GM12878 (cell line): ENCODE results near the gene PRCP. TPM values are rescaled to one million over a fixed set of nuclear protein-coding genes. Genes with fewer than 3 reads are reported as not detected.

ENCODE experiments used
- ATAC-seq: fragments of 200-7000 bp; cut with Tn5 transposase; 3 replicates; pipeline ENCODE4 v1.9.1; 2020; ENCODE audit warnings: mild to moderate bottlenecking, moderate library complexity
- BruUV-seq: library from RNA; stranded (reverse); fragments of 400-500 nt; replicated peaks from 2 replicates; lab custom pipeline; 2021; lab: Mats Ljungman, UMichigan
- CTCF ChIA-PET: fragments of 300-600 bp; sonication (Branson Sonifier 250); formaldehyde crosslinking; extraction: SDS; loops from one replicate; lab custom pipeline; 2021; ENCODE audit warnings: inconsistent platforms; lab: Yijun Ruan, JAX
- POLR2A ChIA-PET: fragments of 350-600 bp; formaldehyde crosslinking; extraction: SDS; loops from one replicate; lab custom pipeline; 2021; ENCODE audit warnings: inconsistent platforms; lab: Charles Lee
- RAD21 ChIA-PET: fragments of 300-600 bp; sonication (Branson Sonifier 250); formaldehyde crosslinking; loops from one replicate; lab custom pipeline; 2023; ENCODE audit warnings: antibody characterized with exemption; ENCODE audit not compliant: unreplicated experiment; lab: Charles Lee
- SMC1A ChIA-PET: fragments of 300-600 bp; sonication (Branson Sonifier 250); formaldehyde crosslinking; loops from one replicate; lab custom pipeline; 2023; ENCODE audit not compliant: unreplicated experiment, uncharacterized antibody; lab: Charles Lee
- DNase-seq: peaks from one replicate; pipeline ENCODE4 v3.0.0-alpha.2; 2011; ENCODE audit warnings: low read depth, low spot score
- FAIRE-seq: peaks from 3 replicates; lab custom pipeline; 2011; peaks lifted over from hg19 to GRCh38; lab: Jason Lieb, UNC
- H2AFZ ChIP-seq: 2 replicates; pipeline ENCODE4 v1.6.0; 2011; ENCODE audit warnings: low read depth, low read length, control low read depth; ENCODE audit not compliant: control insufficient read depth
- H3K27ac ChIP-seq: 2 replicates; pipeline ENCODE4 v1.5.1; 2011; ENCODE audit warnings: control low read depth; ENCODE audit not compliant: control insufficient read depth, insufficient read depth
- H3K27me3 ChIP-seq, 2 experiments: replicated peaks in 1 of 2; 2 replicates each; pipeline versions ENCODE4 v1.6.0 to v1.6.1; 2011; ENCODE audit warnings: low read length in 1 of 2; ENCODE audit not compliant: control insufficient read depth in 2 of 2, insufficient read depth in 2 of 2
- H3K36me3 ChIP-seq, 2 experiments: 2 replicates each; pipeline ENCODE4 v1.5.1; 2011; ENCODE audit warnings: low read length in 1 of 2; ENCODE audit not compliant: control insufficient read depth in 2 of 2, insufficient read depth in 2 of 2
- H3K4me1 ChIP-seq: 2 replicates; pipeline ENCODE4 v1.6.1; 2011; ENCODE audit warnings: mild to moderate bottlenecking, low read length, moderate library complexity, mixed read lengths; ENCODE audit not compliant: control insufficient read depth, insufficient read depth
- H3K4me2 ChIP-seq: 2 replicates; pipeline ENCODE4 v1.6.0; 2011; ENCODE audit warnings: control low read depth; ENCODE audit not compliant: control insufficient read depth, insufficient read depth
- H3K4me3 ChIP-seq: fragments of 200-600 bp; sonication (generic); 2 replicates; pipeline ENCODE4 v1.5.1; 2016
- H3K79me2 ChIP-seq: 2 replicates; pipeline ENCODE4 v1.6.0; 2011; ENCODE audit warnings: low read length; ENCODE audit not compliant: control insufficient read depth, insufficient read depth
- H3K9ac ChIP-seq: 2 replicates; pipeline ENCODE4 v1.8.0; 2011; ENCODE audit warnings: low read length, control low read depth, mixed read lengths; ENCODE audit not compliant: control insufficient read depth, insufficient read depth
- H3K9me3 ChIP-seq: replicated peaks from 3 replicates; pipeline ENCODE4 v1.5.1; 2011; ENCODE audit warnings: mild to moderate bottlenecking, low read length; ENCODE audit not compliant: control insufficient read depth, insufficient read depth
- H4K20me1 ChIP-seq: 2 replicates; pipeline ENCODE4 v1.6.0; 2011; ENCODE audit not compliant: control insufficient read depth, insufficient read depth
- MYB ChIP-seq: fragments of 150-350 bp; IDR thresholded peaks from 2 replicates; pipeline ENCODE4 v1.6.1; 2014; ENCODE audit warnings: mild to moderate bottlenecking, low read depth, low read length, borderline replicate concordance
- NBN ChIP-seq: fragments of 450-650 bp; IDR thresholded peaks from 2 replicates; pipeline ENCODE4 v1.6.1; 2016
- NRF1 ChIP-seq: conservative IDR thresholded peaks from 2 replicates; pipeline ENCODE4 v1.6.1; 2011; ENCODE audit warnings: mild to moderate bottlenecking, low read depth, low read length, improper control_type of control experiment
- SIX5 ChIP-seq: IDR thresholded peaks from 2 replicates; pipeline ENCODE4 v1.6.1; 2011; ENCODE audit warnings: mild to moderate bottlenecking, low read depth, low read length, moderate library complexity; ENCODE audit not compliant: severe bottlenecking
- SUPT20H ChIP-seq: IDR thresholded peaks from 2 replicates; pipeline ENCODE4 v1.6.1; 2011; ENCODE audit warnings: low read depth, mild to moderate bottlenecking, low read length, moderate library complexity, borderline replicate concordance; ENCODE audit not compliant: control insufficient read depth
- WGBS: methylation state at CpG from one replicate; pipeline ENCODE4 v1.1.6; 2016; ENCODE audit warnings: low lambda C conversion rate; ENCODE audit not compliant: insufficient replicate concordance, insufficient coverage; ENCODE audit errors: missing lambda C conversion rate; 5-methylcytosine and 5-hydroxymethylcytosine counted together
- in situ Hi-C: fragments of 300-500 bp; cut with MboI; formaldehyde crosslinking; loops from 9 replicates; pipeline ENCODE4 v1.14.3; 2018; ENCODE audit warnings: mixed read lengths
- intact Hi-C: fragments of 100-400 bp; cut with micrococcal nuclease; formaldehyde crosslinking; loops from one replicate; pipeline ENCODE4 v1.14.2; 2022; ENCODE audit not compliant: unreplicated experiment
- polyA plus RNA-seq, 11 experiments: library from polyadenylated mRNA; depleted of rRNA in 4 of 11; unstranded in 6 of 11; stranded (reverse) in 5 of 11; fragments of >200 nt; fragmentation: Nextera tagmentation in 4 of 11; fragmentation: Illumina TruSeq in 1 of 11; extraction: Ambion mirVana in 4 of 11; extraction: Trizol in 1 of 11; gene quantifications; 1 replicate in 1 of 11; 2 replicates in 10 of 11; pipeline versions ENCODE4 v1.2.1 to v1.2.3, GENCODE V29; 2011 to 2016; ENCODE audit warnings: inconsistent platforms in 2 of 11, missing spikeins in 2 of 11, low read depth in 1 of 11
- total RNA-seq, 4 experiments: library from RNA; depleted of rRNA in 3 of 4; stranded (reverse); fragments of >200 nt in 3 of 4; fragmentation: Illumina TruSeq in 1 of 4; extraction: Trizol in 1 of 4; gene quantifications; 2 replicates each; pipeline versions ENCODE4 v1.2.1 to v1.2.3, GENCODE V29; 2013 to 2021
- TF ChIP-seq, protein P1 (sequence below): fragments of 450-650 bp; IDR thresholded peaks from 2 replicates; pipeline ENCODE4 v1.6.1; 2018; ENCODE audit warnings: mild to moderate bottlenecking, low read depth, moderate library complexity; ENCODE audit not compliant: partially characterized antibody
- TF ChIP-seq, protein P2 (sequence below): IDR thresholded peaks from 2 replicates; pipeline ENCODE4 v1.6.1; 2012; ENCODE audit warnings: low read length, inconsistent platforms
- TF ChIP-seq, protein P3 (sequence below): fragments of 450-650 bp; IDR thresholded peaks from 2 replicates; pipeline ENCODE4 v1.6.1; 2017; ENCODE audit warnings: mild to moderate bottlenecking, low read depth, inconsistent platforms; ENCODE audit not compliant: poor library complexity, severe bottlenecking
- TF ChIP-seq, protein P4 (sequence below): fragments of 450-650 bp; IDR thresholded peaks from 2 replicates; pipeline ENCODE4 v1.6.1; 2016; ENCODE audit warnings: mild to moderate bottlenecking, moderate library complexity, borderline replicate concordance
- TF ChIP-seq, protein P5 (sequence below): fragments of 450-650 bp; conservative IDR thresholded peaks from 2 replicates; pipeline ENCODE4 v1.6.1; 2017; ENCODE audit warnings: mild to moderate bottlenecking, moderate library complexity

PRCP gene
- total and polyA plus RNA-seq, 10 of the 15 experiments (the other 5 are each of a cell fraction or from before 2014, with no cell fraction given) = 14.9 to 43.6 (median 20.0) TPM

DNA sequence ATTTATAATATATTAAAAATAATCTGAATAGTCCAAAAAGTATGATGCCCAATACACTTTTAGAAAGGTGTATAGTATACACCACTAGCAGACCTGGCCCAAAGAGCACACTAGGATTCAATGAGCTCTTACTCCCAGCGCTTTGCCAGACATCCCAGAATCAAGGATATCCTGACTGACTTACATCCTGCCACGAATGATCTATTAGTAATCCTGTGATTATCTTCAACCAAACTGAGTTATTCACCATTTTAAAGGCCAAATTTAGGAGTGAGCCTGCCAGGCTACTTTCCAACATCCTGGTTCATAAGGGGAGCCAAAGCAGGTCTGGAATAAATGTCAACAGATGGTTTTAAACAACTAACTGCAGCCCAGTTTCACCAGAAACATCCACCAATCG, 105.7 kb downstream of the PRCP start:
- DNase-seq (no peak), ATAC-seq (no peak), FAIRE-seq (no peak)
- WGBS = 33% methylated on average over 3 of the region's 3 CpGs
- in situ Hi-C loops = no loop called here
- Histone ChIP-seq H3K9me3 (no peaks in the 10 kb centered on the region), H3K4me1 (no peaks in the 10 kb centered on the region), H3K9ac (no peak overlapping the region), H2AFZ (no peak overlapping the region), H3K27ac (no peak overlapping the region), H3K79me2 (no peaks in the 10 kb centered on the region), H3K4me2 (no peak overlapping the region), H3K27me3 (peaks cover 0 to 2% of the 10 kb centered on the region in 2 experiments; a peak in 1 of 4 replicates), H3K36me3 (no peaks in the 10 kb centered on the region), H4K20me1 (no peaks in the 10 kb centered on the region), H3K4me3 (no peak overlapping the region)
- CTCF ChIA-PET = interaction anchor here (0.7 to 2.1 kb wide), 4 partner anchors 7 to 77 kb away, joined by 3 to 6 read pairs (median 3); no protein-coding TSS in a partner anchor
- intact Hi-C loops = no loop called here
- BruUV-seq = no TSS peak
- SMC1A ChIA-PET = interaction anchor here (0.6 kb wide), 1 partner anchor 1602 kb away, joined by 5 read pairs; no protein-coding TSS in a partner anchor
- POLR2A ChIA-PET = no interaction called here
- RAD21 ChIA-PET = no interaction called here
- no peak for TF ChIP-seq MYB
- TF ChIP-seq, protein P1, sequence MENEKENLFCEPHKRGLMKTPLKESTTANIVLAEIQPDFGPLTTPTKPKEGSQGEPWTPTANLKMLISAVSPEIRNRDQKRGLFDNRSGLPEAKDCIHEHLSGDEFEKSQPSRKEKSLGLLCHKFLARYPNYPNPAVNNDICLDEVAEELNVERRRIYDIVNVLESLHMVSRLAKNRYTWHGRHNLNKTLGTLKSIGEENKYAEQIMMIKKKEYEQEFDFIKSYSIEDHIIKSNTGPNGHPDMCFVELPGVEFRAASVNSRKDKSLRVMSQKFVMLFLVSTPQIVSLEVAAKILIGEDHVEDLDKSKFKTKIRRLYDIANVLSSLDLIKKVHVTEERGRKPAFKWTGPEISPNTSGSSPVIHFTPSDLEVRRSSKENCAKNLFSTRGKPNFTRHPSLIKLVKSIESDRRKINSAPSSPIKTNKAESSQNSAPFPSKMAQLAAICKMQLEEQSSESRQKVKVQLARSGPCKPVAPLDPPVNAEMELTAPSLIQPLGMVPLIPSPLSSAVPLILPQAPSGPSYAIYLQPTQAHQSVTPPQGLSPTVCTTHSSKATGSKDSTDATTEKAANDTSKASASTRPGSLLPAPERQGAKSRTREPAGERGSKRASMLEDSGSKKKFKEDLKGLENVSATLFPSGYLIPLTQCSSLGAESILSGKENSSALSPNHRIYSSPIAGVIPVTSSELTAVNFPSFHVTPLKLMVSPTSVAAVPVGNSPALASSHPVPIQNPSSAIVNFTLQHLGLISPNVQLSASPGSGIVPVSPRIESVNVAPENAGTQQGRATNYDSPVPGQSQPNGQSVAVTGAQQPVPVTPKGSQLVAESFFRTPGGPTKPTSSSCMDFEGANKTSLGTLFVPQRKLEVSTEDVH = no peak
- TF ChIP-seq, protein P2, sequence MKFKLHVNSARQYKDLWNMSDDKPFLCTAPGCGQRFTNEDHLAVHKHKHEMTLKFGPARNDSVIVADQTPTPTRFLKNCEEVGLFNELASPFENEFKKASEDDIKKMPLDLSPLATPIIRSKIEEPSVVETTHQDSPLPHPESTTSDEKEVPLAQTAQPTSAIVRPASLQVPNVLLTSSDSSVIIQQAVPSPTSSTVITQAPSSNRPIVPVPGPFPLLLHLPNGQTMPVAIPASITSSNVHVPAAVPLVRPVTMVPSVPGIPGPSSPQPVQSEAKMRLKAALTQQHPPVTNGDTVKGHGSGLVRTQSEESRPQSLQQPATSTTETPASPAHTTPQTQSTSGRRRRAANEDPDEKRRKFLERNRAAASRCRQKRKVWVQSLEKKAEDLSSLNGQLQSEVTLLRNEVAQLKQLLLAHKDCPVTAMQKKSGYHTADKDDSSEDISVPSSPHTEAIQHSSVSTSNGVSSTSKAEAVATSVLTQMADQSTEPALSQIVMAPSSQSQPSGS = no peak
- TF ChIP-seq, protein P3, sequence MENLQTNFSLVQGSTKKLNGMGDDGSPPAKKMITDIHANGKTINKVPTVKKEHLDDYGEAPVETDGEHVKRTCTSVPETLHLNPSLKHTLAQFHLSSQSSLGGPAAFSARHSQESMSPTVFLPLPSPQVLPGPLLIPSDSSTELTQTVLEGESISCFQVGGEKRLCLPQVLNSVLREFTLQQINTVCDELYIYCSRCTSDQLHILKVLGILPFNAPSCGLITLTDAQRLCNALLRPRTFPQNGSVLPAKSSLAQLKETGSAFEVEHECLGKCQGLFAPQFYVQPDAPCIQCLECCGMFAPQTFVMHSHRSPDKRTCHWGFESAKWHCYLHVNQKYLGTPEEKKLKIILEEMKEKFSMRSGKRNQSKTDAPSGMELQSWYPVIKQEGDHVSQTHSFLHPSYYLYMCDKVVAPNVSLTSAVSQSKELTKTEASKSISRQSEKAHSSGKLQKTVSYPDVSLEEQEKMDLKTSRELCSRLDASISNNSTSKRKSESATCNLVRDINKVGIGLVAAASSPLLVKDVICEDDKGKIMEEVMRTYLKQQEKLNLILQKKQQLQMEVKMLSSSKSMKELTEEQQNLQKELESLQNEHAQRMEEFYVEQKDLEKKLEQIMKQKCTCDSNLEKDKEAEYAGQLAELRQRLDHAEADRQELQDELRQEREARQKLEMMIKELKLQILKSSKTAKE = no peak
- TF ChIP-seq, protein P4, sequence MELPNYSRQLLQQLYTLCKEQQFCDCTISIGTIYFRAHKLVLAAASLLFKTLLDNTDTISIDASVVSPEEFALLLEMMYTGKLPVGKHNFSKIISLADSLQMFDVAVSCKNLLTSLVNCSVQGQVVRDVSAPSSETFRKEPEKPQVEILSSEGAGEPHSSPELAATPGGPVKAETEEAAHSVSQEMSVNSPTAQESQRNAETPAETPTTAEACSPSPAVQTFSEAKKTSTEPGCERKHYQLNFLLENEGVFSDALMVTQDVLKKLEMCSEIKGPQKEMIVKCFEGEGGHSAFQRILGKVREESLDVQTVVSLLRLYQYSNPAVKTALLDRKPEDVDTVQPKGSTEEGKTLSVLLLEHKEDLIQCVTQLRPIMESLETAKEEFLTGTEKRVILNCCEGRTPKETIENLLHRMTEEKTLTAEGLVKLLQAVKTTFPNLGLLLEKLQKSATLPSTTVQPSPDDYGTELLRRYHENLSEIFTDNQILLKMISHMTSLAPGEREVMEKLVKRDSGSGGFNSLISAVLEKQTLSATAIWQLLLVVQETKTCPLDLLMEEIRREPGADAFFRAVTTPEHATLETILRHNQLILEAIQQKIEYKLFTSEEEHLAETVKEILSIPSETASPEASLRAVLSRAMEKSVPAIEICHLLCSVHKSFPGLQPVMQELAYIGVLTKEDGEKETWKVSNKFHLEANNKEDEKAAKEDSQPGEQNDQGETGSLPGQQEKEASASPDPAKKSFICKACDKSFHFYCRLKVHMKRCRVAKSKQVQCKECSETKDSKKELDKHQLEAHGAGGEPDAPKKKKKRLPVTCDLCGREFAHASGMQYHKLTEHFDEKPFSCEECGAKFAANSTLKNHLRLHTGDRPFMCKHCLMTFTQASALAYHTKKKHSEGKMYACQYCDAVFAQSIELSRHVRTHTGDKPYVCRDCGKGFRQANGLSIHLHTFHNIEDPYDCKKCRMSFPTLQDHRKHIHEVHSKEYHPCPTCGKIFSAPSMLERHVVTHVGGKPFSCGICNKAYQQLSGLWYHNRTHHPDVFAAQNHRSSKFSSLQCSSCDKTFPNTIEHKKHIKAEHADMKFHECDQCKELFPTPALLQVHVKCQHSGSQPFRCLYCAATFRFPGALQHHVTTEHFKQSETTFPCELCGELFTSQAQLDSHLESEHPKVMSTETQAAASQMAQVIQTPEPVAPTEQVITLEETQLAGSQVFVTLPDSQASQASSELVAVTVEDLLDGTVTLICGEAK = no peak
- TF ChIP-seq NBN = no peak
- no peak for TF ChIP-seq SIX5
- TF ChIP-seq SUPT20H = no peak
- TF ChIP-seq, protein P5, sequence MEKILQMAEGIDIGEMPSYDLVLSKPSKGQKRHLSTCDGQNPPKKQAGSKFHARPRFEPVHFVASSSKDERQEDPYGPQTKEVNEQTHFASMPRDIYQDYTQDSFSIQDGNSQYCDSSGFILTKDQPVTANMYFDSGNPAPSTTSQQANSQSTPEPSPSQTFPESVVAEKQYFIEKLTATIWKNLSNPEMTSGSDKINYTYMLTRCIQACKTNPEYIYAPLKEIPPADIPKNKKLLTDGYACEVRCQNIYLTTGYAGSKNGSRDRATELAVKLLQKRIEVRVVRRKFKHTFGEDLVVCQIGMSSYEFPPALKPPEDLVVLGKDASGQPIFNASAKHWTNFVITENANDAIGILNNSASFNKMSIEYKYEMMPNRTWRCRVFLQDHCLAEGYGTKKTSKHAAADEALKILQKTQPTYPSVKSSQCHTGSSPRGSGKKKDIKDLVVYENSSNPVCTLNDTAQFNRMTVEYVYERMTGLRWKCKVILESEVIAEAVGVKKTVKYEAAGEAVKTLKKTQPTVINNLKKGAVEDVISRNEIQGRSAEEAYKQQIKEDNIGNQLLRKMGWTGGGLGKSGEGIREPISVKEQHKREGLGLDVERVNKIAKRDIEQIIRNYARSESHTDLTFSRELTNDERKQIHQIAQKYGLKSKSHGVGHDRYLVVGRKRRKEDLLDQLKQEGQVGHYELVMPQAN = no peak
- no peak for TF ChIP-seq NRF1
